Non-pigmented ciliary epithelial cell (primary cell): ENCODE data around the gene VWDE.

Experiments used
- DNase-seq: peaks from one replicate; pipeline ENCODE4 v3.0.0-alpha.2; 2010; ENCODE audit warnings: low read depth

Gene VWDE

DNA sequence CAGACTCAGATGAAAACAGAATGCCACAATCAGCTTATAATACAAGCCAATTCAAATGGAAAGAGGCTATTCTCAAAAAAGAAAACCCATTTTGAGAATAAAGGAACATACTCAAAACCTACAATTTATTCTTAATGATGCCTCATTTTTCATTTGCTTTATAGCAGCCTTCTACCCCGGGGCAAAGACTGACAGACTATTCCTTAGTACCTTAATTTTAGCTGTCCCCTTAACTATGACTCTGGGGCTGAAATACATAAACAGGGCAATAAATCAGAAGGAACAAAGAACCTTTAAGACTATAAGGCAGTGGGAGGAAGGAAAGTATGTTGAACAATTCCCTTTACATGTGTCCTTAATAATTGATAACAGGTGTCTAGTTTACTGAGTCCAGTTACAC lies 115.8 kb downstream of the VWDE start:
- DNase-seq = no peak

DNA sequence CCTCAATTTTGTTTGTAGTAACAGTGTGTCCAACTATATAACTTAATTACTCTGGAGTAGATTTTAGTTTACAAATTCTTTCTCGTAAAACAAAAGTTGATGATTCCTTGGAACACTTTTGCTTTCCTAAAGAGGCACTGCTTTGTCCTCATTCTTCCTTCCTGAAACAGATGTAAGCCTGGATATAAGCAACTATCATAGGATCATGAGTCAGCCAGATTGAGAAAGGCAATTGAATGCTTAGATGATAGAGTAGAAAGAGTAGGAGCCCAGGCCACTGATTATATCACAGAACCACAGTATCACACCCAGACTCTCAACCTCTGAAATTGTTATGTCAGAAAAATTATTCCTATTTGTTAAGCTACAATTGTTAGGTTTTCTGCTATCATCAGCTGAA lies 122.6 kb downstream of the VWDE start:
- no peak for DNase-seq
